Erythroblast (primary cell): ENCODE results near the gene PBRM1.

Source experiments
- DNase-seq, 2 experiments: peaks; one replicate each; lab custom pipeline; 2025; lab: John Stamatoyannopoulos, UW
- GATA1 ChIP-seq: IDR thresholded peaks from 2 replicates; pipeline ENCODE4 v1.6.1; 2011; ENCODE audit warnings: low read depth, mild to moderate bottlenecking, control low read depth, low read length, moderate library complexity
- POLR2A ChIP-seq: IDR thresholded peaks from 2 replicates; pipeline ENCODE4 v1.6.1; 2011; ENCODE audit warnings: mild to moderate bottlenecking, low read length

Gene PBRM1

DNA sequence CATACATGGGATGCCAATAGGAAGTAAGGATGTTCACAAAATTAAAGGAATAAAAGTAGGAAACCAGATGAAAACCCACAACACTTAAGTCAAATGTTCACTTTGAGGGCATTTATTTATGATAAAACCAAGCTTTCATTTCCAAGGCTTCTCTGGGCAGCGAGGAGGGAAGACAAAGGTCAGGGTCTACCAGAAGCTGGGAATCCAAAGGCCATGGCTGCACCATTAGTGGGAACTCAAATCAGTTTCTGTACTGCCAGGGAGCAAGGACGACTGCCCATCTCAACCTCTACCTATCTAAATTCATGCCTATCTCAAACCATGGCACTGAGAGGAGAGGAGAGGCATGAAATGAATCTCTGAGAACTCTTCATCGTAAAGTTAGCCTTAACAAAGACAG is 22.6 kb downstream of the PBRM1 start:
- TF ChIP-seq POLR2A (no peak), GATA1 (no peak)
- DNase-seq: no peak

DNA sequence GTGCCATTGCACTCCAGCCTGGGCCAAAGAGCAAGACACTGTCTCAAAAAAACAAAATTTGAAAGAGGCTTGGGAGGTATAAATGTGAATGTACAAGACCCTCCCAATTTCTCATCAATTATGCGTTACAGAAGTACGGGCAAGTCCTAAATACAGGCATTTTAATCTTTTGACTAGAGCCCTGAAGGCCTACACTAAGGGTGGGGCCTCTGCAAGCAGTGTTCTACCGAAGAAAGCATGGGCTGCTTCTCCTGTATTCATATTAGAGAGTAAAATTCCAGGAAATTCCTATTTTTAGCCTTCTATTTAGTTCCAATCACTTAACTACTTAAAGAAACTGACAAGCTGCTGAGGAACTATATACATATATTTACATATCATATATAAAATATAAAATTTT is 25.7 kb downstream of the PBRM1 start:
- no peak for DNase-seq
- TF ChIP-seq GATA1 (no peak), POLR2A (no peak)

DNA sequence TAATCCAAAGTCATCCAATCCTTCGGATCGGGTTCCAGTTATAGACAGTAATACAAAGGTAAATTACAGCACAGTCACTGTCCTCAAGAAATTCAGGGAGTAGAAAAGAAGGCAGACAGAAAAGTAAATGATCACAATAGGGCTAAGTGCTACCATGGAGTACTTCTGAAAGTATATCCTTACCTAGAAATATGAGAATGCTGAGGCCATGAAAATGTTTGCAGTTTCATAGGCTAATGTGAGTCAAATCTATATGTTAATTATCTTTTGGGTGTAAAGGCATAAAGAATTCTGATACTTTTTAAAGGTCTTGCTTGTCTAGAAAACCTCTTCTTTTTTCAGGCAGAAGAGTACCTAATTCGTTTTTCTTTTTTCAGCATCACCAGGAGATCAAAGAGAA is 29.8 kb downstream of the PBRM1 start:
- TF ChIP-seq POLR2A (no peak), GATA1 (no peak)
- no peak for DNase-seq

DNA sequence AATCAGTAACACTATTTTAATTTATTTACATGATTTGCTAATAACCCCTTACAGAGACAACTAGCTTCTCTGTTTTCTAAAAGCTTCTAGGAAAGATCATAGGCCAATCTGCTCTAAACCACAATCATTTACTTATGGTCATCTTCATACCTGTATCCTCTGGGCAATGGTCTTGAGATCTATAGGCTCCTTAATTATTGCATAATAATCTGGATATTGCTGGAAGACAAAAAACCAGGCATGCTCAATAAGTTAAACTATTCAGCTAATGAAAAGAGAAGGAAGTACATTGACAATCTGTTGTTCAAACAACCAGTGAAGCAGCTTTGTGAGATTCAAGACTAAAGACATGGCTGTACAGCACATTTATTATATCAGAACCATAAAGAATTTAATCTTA is 34.1 kb downstream of the PBRM1 start:
- TF ChIP-seq GATA1: no peak
- no peak for TF ChIP-seq POLR2A
- DNase-seq: no peak

DNA sequence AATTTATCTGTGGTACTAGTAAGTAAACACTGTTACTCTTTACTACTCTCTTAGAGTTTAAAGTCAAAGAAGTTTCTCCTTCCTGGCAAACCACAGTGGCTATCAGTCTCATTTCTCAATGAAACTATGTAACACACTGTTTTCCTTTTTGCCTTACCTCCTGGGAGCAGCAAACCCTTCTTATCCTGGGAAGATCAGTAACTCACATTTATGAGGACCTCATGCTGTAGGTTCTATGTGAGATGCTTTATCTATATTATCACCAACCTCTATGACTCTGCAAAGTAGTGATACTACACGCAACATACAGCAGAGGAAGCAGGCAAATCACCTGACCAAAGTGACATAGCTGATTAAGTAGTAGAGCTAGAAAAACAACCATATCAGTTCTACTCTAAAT is 35.3 kb downstream of the PBRM1 start:
- peak; percentile 68 to 75 for DNase-seq
- no peak for TF ChIP-seq GATA1

DNA sequence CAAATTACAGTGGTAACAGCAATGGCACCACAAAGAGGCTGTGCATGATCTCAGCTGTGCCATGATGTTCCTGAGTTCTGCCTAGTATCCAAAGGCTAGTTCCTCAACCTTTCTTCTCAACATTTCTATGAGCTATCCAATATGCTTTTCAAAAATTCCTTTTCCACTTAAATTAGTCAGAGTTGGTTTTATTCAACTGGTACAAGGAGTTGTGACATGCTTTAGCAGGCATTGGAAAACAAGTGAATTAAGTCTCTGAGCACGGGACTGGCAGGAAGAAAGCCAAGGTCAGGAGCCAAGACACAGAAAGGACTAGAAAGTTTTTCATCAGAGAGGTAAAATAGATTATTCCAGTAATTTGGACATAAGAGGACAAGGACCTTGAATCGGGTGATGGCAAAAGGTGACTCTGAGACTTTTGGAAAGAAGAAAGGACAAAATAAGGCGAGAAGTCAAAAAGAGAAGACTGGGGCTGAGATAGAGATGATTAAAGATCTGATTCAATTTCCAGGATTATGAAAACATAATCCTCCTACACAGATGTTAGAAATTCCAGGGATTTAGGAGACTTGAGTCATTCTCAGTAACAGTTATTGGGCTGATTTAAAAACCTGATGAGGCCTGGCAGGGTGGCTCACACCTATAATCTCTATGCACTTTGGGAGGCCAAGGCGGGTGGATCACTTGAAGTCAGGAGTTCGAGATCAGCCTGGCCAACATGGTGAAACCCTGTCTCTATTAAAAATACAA is 36.1 kb downstream of the PBRM1 start:
- TF ChIP-seq GATA1 (no peak), POLR2A (no peak)
- no peak for DNase-seq

DNA sequence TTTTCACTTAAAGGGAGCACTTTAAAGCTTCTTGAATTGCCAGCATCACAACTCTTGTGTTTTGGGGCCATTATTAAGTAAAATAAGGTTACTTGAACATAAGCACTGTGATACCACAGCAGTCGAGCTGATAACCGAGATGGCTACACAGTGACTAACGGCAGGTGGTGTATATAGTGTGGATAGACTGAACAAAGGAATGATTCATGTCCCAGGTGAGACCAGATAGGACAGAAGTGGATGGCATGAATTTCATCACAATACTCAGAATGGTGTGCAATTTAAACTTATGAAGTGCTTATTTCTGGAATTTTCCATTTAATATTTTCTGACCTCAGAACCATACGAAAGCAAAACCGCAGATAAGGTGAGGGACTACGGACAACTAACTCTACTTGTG is 40.2 kb downstream of the PBRM1 start:
- TF ChIP-seq POLR2A: no peak
- TF ChIP-seq GATA1: no peak
- no peak for DNase-seq

DNA sequence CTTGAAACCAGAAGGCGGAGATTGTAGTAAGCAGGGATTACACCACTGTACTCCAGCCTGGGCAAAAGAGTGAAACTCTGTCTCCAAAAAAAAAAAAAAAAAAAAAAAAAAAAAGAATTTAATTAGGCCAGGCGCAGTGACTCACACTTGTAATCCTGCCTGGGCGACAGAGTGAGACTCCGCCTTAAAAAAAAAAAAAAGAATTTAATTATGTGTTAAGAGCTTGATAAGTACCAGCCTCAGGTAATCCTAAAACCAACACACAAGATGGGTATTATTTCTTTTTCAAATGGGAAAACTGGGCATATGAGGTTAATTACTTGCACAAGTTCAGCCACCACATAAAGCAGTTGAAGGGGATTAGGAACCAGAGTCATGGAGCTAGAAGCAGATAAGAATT is 49.0 kb downstream of the PBRM1 start:
- no peak for TF ChIP-seq POLR2A
- no peak for TF ChIP-seq GATA1
- peak in 1 of 2 experiments; percentile 28 for DNase-seq

DNA sequence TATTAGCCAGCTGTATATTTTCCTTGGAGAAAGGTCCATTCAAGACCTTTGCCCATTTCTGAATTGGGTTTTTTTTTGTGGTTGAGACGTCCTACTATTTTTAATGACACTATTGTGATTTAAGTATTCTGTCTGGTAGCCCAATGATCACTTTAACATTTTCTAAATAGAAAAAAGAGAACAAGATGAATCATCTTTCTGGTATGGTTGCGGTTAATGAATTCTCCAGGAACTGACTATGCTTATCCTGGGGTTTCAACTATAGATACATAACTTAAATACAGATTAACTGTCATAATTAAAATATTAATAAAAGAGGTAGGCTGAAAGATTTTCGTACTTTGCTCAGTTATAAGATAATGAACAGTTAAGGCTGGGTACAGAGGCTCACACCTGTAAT is 51.9 kb downstream of the PBRM1 start:
- DNase-seq: no peak
- TF ChIP-seq POLR2A (no peak), GATA1 (no peak)

DNA sequence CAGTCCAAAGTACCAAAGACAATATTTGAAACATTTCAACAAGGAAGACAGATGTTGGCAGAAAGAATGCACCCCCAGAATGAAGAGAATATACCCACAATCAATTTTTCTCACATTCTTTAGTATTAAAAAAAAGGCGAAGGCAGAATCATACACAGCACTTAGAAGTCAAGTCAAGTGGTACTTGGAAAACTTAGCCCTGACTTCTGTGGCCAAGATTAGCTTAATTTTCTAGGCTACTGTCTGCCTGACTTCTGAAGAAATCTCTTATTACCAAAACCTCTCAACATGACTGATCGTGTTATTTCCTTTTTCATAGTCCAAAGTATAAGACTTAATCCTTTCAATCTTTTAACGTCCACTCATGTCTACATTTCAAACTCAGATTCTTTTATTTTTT is 60.7 kb downstream of the PBRM1 start:
- TF ChIP-seq GATA1: no peak
- TF ChIP-seq POLR2A: no peak
- no peak for DNase-seq

DNA sequence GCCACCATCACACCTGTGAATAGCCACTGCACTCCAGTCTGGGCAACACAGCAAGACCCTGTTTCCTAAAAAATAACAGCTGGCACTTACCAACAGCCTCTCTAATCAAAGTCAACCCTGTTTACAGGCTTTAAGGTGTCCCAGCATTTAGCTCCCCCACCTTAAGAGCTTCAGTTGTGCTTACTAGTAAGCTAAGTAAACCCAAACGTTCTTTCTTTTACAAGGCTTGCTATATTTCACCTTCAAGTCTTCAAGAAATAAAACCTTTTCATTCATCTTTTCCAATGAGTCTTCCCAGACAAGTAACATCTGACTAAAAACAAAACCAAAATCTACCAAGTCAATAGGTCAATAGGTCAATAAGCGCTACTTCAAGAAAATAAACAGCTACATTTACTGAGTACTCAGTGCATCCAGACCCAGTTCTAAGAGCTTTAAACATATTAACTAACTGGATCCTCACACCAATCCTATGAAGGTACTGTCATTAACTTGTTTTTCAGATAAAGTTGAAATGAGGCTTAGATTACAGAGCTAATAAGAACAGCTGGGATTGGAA is 62.4 kb downstream of the PBRM1 start:
- TF ChIP-seq GATA1 (no peak), POLR2A (no peak)
- DNase-seq: no peak

DNA sequence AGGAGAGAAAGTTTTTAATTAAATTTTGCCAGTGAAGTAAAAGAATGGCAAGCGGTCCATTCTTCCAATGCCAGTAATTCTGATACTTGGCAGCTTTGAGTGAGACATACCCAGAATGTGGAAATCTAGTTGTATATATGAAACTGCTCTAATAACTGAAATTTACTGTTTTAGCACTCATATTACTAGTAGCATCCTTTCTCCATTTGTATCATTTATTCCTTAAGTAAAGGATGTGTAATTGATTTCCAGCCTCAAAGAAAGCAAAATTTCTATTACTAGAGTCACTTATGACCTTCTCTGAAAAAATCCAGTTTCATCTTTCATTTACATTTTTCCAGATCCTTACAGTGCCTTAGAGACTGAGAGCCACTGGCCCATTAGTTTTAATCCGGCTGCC is 65.1 kb downstream of the PBRM1 start:
- no peak for DNase-seq
- no peak for TF ChIP-seq GATA1
- no peak for TF ChIP-seq POLR2A

DNA sequence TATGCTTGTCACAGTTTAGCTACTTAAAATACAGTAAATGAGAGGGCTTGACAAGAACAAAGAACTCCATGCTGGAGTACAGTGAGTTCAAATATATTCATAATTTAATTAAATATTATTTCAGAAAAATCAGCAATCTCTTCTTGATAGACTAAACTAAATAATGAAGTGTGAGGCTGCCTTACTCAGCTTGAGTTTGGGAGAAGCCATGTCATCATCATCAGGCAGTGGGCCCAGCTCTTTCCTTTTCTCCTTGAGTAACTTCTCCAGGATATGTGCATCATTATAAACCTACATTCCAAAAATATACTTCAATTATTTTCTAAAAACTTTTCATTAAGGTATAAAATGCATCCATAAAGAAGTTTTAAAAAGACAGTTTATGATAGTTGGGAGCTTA is 70.5 kb downstream of the PBRM1 start:
- DNase-seq: no peak
- TF ChIP-seq POLR2A: no peak
- no peak for TF ChIP-seq GATA1

DNA sequence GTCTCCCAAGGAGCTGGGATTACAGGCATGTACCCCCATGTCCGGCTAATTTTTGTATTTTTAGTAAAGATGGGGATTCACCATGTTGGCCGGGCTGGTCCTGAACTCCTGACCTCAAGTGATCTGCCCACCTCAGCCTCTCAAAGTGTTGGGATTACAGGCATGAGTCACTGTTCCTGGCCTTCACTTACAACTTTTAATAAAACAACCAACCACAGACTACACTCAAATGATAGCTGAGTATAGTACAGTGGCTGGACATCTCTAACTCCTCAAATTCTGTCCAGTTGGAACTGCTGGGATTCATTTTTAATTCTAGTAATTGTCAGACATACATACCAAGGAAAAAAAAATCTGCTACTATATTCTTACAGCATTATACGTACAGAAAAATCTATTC is 71.0 kb downstream of the PBRM1 start:
- TF ChIP-seq GATA1: no peak
- TF ChIP-seq POLR2A: no peak
- DNase-seq: no peak

DNA sequence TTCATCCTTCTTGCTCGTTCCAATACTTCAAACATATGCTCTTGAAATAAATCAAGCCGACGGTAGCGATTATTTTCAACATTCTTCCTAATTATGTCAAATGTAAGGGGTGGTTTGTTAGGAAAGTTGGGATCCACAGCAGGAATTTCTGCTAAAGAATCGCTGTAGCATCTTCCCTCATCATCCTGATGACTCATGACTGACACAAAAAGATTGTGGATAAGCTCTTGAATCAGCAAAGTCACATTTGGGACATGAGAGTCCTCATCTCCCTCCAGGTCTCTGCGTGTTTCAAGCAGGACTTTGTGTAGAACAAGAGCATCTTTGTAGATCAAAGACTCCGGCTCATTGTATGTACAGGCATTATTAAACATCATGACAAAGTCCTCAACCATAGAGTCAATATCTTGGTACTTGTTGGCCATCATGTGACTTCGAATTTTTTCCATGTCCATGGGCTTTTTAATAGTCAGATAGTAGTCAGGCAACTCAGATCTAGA is 76.3 kb downstream of the PBRM1 start:
- DNase-seq: no peak
- no peak for TF ChIP-seq POLR2A
- TF ChIP-seq GATA1: no peak
